Measurements from ENCODE around the gene DDX10. TPM values are rescaled to one million over a fixed set of nuclear protein-coding genes. Genes with fewer than 3 reads are reported as not detected.

Gene DDX10
- total RNA-seq, 4 donors from 2014 or later = 17.0 to 39.0 (median 34.3) TPM

- TF ChIP-seq POLR2A (IDR thresholded peaks at IDR 0.05) = no peak
- no peak for TF ChIP-seq CTCF (IDR thresholded peaks at IDR 0.05)
- Histone ChIP-seq H3K36me3 (no peaks in the 10 kb centered on the region), H3K9me3 (no peaks in the 10 kb centered on the region), H3K4me1 (no peaks in the 10 kb centered on the region), H3K4me3 (replicated peaks in 1 of 3) (no peak overlapping the region), H3K27ac (no peak overlapping the region), H3K27me3 (no peaks in the 10 kb centered on the region)
- intact Hi-C loops (cut with DNase I) = no loop called here
- WGBS, 2 donors = 92% methylated on average over 2 of the region's 2 CpGs
- no peak for DNase-seq
These were observed 212.3 kb downstream of the DDX10 start for GRCh38 chr11:108877178-108877577.

GRCh38 chr11:108880510-108880909, 215.6 kb downstream of the DDX10 start:
- no peaks in the 10 kb centered on the region for H3K36me3 ChIP-seq
- no peaks in the 10 kb centered on the region for H3K4me1 ChIP-seq
- H3K9me3 ChIP-seq = no peaks in the 10 kb centered on the region
- TF ChIP-seq CTCF (IDR thresholded peaks at IDR 0.05) (no peak), POLR2A (IDR thresholded peaks at IDR 0.05) (no peak)
- no peak overlapping the region for H3K4me3 ChIP-seq (replicated peaks in 1 of 3)
- intact Hi-C loops (cut with DNase I) = no loop called here
- H3K27ac ChIP-seq = no peak overlapping the region
- WGBS, 2 donors = 61 to 64% methylated on average over 5 of the region's 5 CpGs
- no peaks in the 10 kb centered on the region for H3K27me3 ChIP-seq
- DNase-seq = no peak

- intact Hi-C loops (cut with DNase I) = no loop called here
- Histone ChIP-seq H3K36me3 (no peaks in the 10 kb centered on the region), H3K4me1 (no peaks in the 10 kb centered on the region), H3K27ac (no peak overlapping the region), H3K4me3 (replicated peaks in 1 of 3) (no peak overlapping the region), H3K27me3 (no peaks in the 10 kb centered on the region), H3K9me3 (no peaks in the 10 kb centered on the region)
- TF ChIP-seq CTCF (IDR thresholded peaks at IDR 0.05) (no peak), POLR2A (IDR thresholded peaks at IDR 0.05) (no peak)
- no peak for DNase-seq
These were observed 216.3 kb downstream of the DDX10 start for GRCh38 chr11:108881131-108881530.

GRCh38 chr11:108882211-108882831, 217.5 kb downstream of the DDX10 start:
- no peaks in the 10 kb centered on the region for H3K27me3 ChIP-seq
- intact Hi-C loops (cut with DNase I) = no loop called here
- DNase-seq = no peak
- no peaks in the 10 kb centered on the region for H3K9me3 ChIP-seq
- H3K4me3 ChIP-seq (replicated peaks in 1 of 3) = no peak overlapping the region
- no peaks in the 10 kb centered on the region for H3K4me1 ChIP-seq
- H3K27ac ChIP-seq = no peak overlapping the region
- TF ChIP-seq POLR2A (IDR thresholded peaks at IDR 0.05) (no peak), CTCF (IDR thresholded peaks at IDR 0.05) (no peak)
- 91 to 95% methylated on average over 5 of the region's 5 CpGs for WGBS, 2 donors
- H3K36me3 ChIP-seq = no peaks in the 10 kb centered on the region

GRCh38 chr11:108886005-108886659, 221.3 kb downstream of the DDX10 start:
- intact Hi-C loops (cut with DNase I) = no loop called here
- 88 to 93% methylated on average over 2 of the region's 2 CpGs for WGBS, 2 donors

More at GRCh38 chr11:108886005-108886659, 221.3 kb downstream of the DDX10 start:
- no peak for DNase-seq
- Histone ChIP-seq H3K9me3 (no peaks in the 10 kb centered on the region), H3K4me3 (replicated peaks in 1 of 3) (no peak overlapping the region), H3K27me3 (no peaks in the 10 kb centered on the region), H3K27ac (no peak overlapping the region), H3K4me1 (no peaks in the 10 kb centered on the region), H3K36me3 (no peaks in the 10 kb centered on the region)
- no peak for TF ChIP-seq CTCF (IDR thresholded peaks at IDR 0.05)
- TF ChIP-seq POLR2A (IDR thresholded peaks at IDR 0.05) = no peak
